Cardiac fibroblast (primary cell): ENCODE results near the gene RBPJL.
A peak's percentile ranks its signal among the peaks of the same experiment; 100 is the strongest.

Experiments
- DNase-seq, 2 donors: peaks; one replicate each; pipeline versions ENCODE4 v3.0.0 to v3.0.0-alpha.2; 2010; ENCODE audit warnings: low read depth in 2 of 2
- H3K4me3 ChIP-seq, 2 donors: replicated peaks in 1 of 2; 1 replicate in 1 of 2; 2 replicates in 1 of 2; pipeline ENCODE4 v1.5.1; 2011; ENCODE audit warnings: low read depth in 2 of 2, low read length in 2 of 2, mild to moderate bottlenecking in 2 of 2, moderate library complexity in 1 of 2
- CTCF ChIP-seq: IDR thresholded peaks from one replicate; pipeline ENCODE4 v1.5.1; 2011; ENCODE audit warnings: low read depth, mild to moderate bottlenecking, low read length, inconsistent platforms

The RBPJL gene, protein sequence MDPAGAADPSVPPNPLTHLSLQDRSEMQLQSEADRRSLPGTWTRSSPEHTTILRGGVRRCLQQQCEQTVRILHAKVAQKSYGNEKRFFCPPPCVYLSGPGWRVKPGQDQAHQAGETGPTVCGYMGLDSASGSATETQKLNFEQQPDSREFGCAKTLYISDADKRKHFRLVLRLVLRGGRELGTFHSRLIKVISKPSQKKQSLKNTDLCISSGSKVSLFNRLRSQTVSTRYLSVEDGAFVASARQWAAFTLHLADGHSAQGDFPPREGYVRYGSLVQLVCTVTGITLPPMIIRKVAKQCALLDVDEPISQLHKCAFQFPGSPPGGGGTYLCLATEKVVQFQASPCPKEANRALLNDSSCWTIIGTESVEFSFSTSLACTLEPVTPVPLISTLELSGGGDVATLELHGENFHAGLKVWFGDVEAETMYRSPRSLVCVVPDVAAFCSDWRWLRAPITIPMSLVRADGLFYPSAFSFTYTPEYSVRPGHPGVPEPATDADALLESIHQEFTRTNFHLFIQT

DNA sequence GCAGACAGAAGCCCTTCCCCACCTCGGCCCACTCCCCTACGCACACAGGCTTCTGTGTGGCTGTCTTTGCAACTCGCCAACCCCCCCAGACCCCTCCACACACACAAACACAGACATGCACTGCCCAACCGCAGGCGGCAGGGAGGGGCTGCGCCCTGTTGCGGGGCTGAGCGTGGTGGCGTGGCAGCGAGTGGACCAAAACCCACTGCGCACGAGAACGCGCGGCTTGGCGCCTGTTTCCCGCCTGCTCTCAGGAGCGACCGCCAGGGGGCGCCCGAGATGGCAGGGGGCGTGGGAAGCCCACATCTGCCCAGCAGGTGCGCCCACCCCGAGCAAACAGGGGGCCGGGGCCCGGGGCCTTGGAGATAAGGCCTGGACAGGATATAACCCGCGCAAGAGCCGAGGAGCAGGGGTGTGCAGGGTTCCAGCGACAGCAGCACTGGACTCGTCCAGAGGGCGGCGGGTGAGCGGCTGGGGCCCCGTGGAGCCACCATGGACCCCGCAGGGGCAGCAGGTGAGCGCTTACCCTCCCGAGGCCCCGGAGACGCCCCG lies at the start of gene RBPJL:
RBPJL (plus strand) TSS at position 410 of the 552 bp plus-strand sequence; CDS start at position 493, 83 bp downstream.
- H3K4me3 ChIP-seq = no peak within 1 kb of the TSS
- no peak for DNase-seq
- peak; percentile 87 for TF ChIP-seq CTCF

DNA sequence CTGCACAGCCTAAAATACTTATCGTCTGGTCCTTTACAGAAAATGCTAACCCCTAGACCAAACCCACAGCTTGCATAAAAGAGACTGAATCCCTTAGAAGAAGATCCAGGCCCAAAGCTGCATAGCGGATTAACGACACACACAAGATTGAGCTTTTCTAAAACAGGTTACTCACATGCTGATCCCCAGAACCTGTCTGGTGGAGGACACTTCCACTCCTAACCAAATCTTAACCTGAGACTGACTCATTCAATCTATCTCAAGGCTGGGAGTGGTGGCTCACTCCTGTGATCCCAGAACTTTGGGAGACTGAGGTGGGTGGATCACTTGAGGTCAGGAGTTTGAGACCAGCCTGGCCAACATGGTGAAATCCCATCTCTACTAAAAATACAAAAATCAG lies 49.5 kb upstream of the RBPJL start:
- DNase-seq = no peak
- no peak for TF ChIP-seq CTCF
- H3K4me3 ChIP-seq = no peak overlapping the region

GRCh38 chr20:45257711-45258110 lies 48.9 kb upstream of the RBPJL start:
- TF ChIP-seq CTCF = no peak
- H3K4me3 ChIP-seq = no peak overlapping the region
- no peak for DNase-seq

GRCh38 chr20:45258259-45258658 lies 48.4 kb upstream of the RBPJL start:
- no peak for TF ChIP-seq CTCF
- no peak for DNase-seq
- H3K4me3 ChIP-seq = no peak overlapping the region

DNA sequence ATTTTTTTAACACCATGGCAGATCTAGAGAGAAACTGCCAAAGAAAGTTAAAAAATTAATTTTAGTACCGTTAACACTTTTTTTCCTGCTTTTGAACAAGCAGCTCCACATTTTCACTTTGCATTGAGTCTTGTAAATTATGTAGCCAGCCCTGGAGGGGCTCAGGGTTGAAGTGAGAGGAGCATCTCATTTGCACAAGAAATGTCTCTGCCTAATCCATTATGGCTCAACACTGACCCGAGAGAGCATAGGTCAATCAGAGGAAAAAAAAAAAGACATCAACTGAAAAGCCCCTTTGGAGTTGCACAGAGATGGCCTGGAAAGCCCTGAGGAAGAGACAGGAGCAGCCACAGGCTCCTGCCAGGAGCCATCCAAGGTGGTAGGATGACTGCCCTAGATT lies 48.0 kb upstream of the RBPJL start:
- H3K4me3 ChIP-seq = no peak overlapping the region
- no peak for TF ChIP-seq CTCF
- no peak for DNase-seq

DNA sequence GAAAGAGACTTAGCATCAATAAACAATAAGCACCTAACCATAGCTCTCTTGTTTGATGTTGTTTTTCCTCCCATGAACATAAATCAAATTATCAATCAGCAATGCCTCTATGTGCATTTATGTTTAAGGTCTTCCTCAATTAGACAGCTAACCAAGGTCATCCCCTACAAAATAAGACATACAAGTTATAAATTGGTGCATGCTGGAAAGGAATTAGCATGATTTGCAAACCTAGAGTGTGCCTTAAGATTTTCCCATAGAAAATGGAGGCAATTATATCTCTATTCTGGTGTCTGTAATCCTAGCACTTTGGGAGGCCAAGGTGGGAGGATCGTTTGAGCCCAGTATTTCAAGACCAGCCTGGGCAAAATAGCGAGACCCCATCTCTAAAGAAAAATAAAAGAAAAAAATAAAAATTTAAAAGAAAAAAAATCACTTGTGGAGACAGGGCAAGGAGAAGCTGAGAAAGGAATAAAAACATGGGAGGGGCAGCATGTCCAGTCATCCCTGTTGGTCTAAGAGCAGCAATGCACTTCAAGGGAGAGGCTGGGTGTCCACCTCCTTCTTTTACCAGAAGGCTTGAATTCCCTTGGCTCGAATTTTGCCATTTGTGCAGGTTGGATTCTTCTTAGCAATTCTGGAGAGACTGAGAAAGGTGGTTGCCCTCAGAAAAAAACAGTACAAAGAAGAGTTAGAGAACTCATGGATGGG lies 42.9 kb upstream of the RBPJL start:
- no peak overlapping the region for H3K4me3 ChIP-seq
- DNase-seq = no peak
- no peak for TF ChIP-seq CTCF
